Activated naive CD8-positive, alpha-beta T cell treated with anti-CD3 and anti-CD28 coated beads, Interleukin-2, amount 50 U/mL, for 16 hours (primary cell): ENCODE measurements around the gene SMCO4.

ENCODE experiments used
- DNase-seq: peaks from one replicate; pipeline ENCODE4 v3.0.0-alpha.2; 2020; ENCODE audit warnings: low read depth, low spot score

The SMCO4 gene

DNA sequence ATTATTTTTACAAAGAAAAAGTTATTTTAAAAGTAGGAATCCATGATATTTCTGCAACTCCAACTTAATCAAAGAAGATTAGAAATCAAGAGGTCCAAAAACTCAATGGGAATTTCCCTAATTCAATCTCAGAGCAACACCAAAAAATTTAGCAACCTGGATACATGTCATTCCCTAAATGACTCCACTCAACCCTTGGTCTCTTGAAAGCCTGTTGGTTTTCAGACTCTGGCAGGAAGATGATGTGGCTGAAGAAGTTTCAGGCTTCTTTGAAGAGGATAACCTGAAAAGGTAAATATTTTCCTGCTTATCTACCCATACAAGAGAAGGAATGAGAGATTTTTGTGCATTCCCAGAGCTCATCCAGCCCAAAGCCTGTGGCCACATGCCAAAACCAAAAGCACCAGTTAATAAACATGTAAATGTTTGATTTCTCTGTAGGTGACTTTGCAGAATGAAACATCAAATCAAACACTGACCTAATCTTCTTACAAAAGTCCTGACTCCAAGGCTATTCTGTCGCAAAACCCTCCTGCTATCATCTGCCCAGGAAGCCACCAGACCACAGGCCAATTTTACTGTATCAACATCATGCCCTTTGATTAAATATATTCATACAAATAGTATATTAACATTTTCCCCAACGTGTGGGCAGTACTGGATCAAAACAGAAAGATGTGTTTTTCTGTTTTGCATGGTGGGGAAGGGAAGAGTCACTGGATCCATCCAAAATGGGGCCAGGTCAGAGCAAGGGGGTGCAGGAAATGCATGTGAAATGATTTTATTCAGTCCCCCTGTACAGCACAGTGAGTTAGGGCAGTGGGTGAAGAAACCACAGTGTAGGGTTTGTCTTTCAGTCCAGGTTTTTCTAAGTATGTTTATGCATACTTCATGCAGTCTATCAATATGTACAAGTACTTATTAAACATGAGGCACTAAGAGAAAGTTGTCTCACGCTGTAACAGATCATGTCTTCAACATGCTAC, 38.8 kb downstream of the SMCO4 start:
- DNase-seq = no peak

DNA sequence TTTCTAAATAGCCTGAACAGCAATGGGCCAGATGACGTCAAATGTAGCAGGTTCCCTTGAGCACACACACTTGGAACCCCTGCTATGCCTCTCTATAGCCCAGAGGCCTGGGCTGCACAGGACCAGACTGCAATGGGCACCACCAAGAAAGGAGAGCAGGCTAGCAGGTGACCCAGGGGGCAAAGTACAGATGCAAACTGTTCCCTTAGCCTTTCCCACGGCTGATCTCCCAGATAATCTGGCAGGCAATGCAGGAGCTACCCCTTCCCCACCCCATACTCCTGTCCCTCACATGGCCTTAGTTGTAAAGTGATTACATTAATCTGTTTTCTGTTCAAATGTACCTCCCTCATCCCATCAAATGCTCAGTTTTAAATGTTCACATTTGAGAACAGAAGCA, 41.3 kb downstream of the SMCO4 start:
- no peak for DNase-seq

DNA sequence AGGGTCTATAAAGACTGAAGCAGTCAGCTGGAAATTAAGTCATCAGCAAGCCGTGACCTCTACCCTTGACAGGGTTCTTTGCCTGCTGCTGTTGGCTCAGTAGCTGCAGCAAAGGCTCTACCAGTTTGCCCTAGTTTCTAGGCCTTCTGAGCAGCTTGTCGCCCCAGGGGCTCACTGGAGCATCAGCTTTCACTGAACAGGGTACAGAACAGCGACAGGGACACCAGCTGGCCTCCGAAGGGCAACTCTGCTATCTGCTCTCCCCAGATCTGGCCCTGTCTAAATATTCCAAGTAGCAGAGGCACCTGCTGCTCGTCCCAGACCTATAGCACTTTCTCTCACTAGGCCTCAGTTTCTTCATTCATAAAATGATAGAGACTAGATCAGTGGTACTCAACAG, 42.4 kb downstream of the SMCO4 start:
- no peak for DNase-seq

DNA sequence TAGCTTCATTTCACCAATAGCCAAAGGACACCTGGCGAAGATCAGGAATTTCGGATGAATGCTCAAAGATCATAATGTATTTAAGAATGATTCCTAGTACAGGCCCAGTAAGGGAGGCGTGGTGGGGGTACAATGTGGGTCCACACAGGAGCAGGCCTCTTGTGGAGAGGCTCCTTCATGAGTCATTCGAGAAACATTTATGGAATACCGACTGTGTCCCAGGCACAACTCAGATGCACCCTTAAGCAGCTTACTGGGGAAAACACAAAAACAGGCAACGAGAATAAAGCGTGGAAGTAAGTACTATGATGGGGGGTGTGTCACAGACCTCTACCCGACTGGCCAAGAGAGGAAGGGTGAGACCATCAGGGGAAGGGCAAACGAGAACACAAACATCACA, 44.5 kb downstream of the SMCO4 start:
- no peak for DNase-seq

DNA sequence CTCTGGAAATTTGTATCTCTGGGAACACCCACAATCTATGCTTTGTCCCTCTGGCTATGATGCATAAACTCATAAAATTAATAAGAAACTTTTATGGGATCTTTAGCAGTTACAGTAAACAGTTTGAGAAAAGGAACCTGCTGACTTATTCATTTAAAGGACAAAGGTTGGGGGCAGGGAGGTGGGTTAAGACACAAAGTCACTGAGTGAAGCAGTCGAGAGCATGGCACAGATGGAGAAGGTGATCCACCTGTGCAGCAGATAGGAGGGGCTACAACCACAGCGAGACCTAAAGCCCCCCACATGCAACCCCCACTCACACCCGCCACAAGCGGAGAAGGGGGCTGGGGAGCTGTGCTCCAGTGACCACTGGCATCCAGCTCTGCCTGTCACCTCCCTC, 45.0 kb downstream of the SMCO4 start:
- no peak for DNase-seq

DNA sequence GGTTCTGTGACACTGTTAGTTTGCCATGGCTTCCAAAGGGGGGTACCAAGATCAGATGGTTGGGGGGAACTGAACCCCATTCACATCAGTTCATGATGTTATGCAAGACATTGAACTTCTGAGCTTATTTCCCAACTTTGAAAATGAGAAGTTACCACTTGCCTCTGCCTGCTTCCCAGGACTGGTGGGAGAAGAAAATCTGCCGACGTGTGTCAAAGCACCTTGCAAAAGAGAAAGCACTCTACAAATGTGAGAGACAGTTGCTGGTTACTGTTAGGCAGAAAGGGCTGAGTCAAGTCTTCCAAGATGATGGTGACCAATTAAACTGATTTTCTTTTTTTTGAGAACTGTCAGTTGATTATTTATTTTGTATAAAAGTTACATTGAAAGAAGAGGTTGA, 45.6 kb downstream of the SMCO4 start:
- no peak for DNase-seq

DNA sequence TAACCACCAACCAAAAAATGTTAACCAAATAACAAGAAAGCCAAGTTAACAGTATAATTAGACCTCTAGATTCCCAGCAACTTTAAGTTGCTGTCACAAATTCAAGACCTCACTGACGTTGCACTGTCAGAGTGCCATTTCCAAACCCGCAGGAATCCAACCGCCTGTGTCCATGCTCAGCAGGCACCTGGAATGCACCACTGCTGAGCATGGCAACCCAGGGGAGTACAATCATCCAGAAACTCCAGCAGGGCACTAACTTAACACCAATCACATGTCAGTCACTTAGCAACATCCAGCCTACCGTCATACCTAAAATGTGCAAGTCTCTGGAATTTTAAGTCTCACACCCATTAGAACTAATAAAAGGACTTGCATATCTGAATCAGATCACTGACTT, 48.8 kb downstream of the SMCO4 start:
- no peak for DNase-seq

DNA sequence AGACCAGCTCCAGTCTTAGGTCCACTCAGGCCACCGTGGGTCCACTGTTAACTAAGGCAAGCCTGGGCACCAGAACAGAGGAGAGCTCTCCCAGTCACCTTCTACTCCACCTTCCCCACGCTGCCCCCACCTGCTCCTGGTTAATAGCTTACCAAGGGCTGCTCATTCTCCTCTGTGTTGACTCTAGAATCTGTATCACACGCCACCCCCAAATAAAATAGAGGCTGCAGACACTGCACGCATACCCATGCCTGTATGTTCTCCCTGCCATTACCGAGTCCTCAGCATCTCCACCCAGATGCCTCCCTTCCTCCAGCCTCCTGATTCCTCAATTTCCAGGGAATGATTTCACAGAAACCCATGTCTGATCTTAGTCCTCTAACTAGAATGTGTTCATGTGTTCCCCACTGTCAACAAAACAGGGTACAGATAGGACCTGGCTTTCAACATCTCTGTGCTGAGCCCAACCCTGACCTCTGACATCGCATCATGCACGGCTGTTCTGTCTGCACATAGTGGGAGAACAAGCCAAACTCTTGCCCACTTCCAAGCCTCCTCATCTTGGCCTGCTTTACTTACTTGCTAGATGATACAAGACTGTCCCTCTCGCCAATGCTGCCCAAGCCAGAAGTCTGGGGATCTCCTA, 49.8 kb downstream of the SMCO4 start:
- DNase-seq = no peak

DNA sequence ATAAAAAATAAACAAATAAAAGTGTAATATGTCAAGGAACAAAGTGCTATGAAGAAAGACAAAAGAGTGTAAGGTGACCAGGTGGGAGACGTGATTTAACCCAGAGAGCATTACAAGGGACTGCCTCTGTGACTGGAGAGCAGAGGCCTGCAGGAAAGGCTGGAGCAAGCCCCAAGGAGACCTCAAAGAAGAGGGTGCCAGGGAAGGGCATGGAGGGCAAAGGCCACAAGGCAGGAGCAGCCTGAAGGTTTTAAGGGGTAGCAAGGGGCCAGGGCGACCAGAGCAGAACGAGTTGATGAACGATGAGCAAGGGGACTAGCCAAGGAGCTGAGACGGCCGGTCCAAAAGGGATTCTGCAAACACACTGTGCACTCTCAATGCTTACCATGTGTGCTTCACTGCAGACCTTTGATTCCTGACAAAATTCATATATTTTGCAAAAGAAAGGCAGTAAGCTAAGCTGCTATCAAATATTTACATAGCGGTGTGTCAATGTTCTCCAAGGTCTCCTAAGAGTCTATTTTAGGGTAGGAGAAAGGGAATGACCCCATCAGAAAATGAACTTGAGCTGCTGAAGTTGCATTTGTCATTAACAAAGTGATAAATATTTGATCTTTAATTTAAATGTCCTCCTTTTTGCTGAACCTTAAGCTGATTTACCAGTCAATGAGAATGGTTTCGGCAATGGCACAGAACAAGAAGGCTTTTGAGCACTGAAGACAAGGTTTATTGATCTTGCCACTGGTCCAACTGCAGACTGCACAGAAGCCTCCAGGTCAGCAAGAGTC, 50.5 kb downstream of the SMCO4 start:
- no peak for DNase-seq

DNA sequence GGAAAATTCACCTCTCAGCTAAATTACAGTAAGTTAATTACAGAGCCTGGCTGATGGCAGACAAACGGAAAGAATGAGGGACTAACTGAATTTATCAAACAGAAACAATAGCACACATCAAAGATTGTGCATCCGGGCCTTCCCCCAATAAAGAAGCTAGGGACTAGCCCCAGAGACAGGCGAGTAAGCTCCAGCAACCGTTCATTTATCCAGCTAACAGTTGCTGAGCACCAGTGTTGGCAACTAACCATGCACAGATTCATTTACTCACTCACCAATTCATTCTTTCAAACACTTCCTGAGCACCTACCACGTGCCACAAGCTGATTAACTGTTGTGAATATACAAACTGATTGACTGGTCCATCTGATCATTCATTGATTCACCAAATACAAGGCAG, 51.2 kb downstream of the SMCO4 start:
- DNase-seq = no peak

DNA sequence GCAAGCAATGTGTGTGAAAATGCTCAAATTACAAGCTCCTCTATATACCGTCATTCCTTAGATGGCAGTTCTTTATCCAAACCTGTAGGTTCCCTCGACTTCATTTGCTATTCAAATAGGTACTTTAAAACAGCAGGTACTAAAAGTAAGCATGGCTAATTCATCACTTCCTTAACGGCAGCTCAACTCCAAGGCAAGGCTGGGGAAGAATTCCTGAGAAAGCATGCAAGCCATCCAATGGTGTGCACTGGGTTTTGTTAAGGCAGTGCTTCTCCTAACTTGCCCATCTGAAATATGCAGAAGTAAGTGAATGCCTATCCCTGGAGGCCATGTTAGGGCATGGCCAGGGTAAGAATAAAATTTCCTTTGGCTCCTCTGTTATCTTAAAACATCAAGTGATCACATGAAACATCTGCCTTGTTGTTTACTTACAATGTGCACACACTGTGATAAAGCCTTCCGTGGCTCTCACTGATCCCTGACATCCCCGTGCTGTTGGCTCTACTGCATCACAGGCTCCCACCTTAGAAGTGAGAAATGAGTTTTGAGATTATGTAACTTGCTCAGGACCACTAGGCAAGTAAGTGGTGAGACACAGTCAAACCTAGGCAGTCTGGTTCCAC, 52.1 kb downstream of the SMCO4 start:
- no peak for DNase-seq

DNA sequence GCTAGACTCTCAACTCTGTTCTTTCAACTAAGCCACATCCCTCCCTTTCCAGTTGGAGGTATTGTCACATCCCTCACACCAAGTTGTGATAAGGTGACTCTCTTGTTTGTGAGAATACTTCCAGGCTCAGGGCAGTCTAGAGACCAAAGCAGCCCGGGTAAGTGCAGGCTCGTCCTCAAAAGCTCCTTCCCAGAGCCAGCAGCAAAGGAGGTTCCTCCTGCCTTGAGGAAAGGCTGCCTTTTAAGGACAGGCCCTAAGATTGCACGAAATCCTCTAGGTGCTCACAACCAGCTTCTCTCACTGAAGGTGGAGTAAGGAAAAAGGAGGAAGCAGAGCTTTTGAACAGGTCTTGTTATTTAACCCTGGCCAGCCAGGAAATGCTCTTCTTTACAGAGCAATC, 53.4 kb downstream of the SMCO4 start:
- DNase-seq = no peak

DNA sequence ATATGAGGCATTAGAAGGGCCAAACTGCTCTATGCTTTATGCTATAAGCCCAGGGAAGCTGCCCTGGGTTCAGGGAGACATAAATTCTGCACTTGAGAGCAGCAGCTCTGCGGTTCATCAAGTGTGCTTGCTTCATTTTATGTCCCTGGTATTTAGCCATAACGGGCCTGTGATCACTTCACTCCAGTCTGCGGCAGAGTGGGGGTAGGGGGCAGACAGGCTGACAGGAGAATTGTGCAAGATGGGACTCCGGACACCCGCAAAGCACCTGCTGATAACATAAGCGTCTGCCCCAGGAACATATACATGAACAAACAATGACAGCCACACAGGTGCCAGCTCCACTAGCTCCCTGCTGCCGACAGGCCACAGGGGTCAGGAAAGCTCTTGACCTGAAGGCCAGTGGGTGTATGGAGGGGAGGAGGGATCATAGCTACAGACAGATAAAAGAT, 56.1 kb downstream of the SMCO4 start:
- no peak for DNase-seq

DNA sequence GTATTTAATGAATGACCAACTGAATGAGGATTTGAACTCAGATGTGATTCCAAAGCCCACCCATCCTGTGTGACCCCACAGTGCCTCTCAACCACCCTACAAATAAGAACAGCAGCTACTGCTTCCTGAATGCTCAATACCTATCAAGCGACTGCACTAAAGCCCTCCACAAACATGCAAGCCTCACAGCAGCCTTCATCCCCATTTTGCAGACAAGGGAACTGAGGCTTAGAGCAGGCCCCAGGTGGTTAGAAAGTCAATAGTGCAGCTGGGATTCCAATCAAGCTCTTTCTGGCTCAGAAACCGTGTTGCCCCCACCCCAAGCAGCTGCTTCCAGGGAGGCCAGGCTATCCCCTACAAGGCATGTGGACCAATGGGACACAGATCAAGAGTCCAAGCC, 57.2 kb downstream of the SMCO4 start:
- no peak for DNase-seq

DNA sequence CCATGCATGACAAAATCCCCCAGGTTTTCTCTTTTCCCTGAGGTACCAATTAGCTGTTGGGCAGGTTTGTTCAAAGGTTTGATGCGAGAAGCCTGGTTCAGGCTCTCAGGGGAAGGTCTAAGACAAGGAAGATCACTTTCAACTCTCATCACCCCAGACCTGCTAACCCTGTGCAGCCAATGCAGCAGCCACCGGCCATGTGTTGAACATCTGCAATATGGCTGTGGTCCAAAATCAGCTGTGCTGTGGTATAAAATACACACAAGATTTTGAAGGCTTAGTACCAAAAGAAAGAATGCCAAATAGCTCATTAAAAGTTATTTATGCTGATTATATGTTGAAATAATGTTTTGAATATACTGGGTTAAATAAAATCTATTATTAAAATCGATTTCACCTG, 58.5 kb downstream of the SMCO4 start:
- no peak for DNase-seq

DNA sequence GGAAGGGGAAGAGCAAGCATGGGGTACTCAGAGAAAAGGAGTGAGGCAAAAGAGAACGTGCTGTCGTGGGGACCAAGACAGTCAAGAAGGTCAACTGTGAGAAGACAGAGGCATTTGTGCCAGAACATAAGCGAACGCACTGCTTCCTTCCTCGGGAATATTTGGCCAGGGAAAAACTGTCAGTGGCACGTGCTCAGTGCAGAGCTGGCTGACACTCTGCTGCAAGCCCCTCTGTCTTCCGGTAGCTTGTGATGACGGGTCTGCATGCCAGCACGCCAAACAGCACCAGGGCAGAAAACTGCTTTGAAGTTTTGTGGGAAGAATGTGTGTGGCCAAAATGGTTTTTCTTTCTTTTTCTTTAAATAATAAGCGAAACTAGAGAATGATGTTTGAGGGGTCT, 60.6 kb downstream of the SMCO4 start:
- no peak for DNase-seq

DNA sequence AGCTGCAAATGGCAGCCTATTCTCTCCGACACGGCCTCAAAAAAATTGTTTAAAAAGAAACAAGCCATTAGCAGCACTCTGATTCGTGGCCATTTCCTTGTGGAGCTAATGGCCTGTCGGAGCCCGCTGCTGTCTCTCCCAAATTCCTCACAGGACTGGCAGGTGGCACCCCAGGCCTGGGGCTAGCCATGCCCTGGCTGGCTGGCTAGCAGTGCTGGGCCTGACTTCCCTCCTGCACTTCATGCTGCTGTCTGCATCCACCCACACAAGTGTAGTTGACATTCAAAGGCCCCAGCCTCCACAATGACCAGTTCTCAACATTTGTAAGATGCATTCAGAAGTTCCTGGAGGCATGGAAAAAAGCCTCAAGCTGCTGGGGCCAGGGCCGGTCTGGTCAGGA, 61.5 kb downstream of the SMCO4 start:
- DNase-seq = no peak

DNA sequence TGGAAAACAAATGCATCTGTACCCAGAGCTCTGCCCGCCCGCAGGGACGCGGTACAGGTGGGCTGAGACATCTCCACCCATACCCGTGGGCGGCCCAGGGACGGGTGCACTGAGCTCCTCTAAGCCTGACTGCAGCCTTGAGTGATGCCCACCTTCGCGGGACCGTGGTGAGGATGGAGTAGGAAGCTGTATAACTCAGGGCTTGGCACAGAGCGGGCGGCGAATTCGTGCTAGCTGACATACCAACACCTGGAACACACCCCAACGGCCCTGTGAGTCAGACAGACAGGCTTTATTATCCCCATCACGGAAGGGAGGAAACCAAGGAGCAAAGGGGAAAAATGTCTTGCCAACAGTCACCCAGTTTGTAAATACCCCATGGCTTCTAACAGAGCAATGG, 61.9 kb downstream of the SMCO4 start:
- no peak for DNase-seq

DNA sequence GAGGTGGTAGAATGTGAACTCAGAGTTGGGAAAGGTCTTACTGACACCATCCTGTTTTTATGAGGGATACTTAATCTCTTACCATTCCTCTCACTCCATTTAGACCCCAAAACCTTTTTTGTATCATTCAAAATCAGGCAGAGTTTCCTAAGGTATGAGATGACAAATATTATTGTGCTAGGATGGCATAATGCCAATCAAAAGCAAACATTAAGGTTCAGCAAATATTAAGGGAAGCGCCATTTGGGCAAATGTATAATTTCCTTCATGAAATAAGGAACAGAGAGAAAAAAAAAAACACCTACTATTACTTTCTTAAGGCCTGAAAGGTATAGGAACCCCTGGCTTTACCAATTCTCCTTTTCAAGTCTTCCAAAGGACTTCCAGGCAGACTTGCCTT, 62.4 kb downstream of the SMCO4 start:
- DNase-seq = no peak

DNA sequence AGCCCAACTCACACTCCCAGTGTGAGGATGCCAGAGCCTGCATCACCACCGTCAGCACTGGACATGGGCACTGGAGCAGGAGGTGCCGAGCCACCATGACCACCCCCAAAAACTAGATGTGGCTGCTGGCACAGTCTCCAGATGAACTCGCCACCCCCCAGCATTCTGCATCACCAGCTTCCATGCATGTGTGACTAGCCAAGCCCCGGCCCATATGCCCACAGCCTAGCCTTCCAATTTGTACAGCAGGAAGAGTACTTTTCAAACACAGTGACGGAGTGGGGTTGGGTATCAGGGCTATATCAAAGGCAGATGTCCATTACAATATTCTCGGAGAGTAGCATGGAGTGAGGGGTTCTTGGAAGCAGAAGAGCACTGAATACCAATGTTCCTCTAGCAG, 62.9 kb downstream of the SMCO4 start:
- no peak for DNase-seq

DNA sequence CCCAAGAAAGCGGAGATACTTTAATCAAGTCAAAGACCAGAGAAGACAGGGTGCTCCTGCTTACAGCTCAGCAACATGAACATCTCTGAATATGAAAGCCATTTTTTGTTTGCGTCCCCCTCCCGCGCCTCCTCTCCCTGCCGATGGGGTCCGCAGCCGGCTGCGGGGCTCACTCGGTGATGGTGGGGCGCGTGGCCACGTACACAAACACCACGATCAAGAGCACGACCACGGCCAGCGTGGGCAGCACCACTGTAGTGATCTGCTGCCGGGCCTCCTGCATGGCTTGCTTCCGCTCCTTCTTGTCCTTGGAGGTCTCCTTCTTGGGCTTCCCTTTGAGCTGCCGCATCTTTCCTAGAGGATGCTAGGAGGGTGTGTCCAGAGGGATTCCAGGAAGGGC, 64.3 kb downstream of the SMCO4 start:
- no peak for DNase-seq

DNA sequence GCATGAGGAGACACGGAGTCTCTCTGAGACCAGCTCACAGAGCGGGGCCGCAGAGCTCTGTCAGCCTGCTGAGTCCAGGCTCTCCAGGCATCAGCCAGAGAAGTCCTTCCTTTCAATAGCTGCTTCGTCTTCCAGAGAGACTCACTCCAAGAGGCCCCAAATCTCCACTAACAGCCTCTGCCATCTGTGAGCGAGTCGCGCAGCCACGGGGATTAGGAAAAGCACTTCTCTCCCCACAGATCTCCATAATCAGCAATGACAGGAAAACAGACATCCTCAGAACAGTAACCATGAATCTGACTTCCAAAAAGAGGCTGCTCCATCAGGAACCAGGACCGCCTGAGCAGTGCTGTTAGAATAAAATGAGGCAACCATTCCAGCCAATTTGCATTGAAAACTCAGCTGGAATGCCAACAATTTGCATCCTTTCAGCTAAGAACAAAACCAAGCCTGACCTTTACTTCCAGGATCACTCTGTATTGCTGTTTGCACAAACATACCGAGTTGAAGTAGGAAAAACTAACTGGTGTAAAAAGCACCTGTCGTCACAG, 65.4 kb downstream of the SMCO4 start:
- no peak for DNase-seq
